ENCODE results near the gene PLGRKT. TPM values are rescaled to one million over a fixed set of nuclear protein-coding genes. Genes with fewer than 3 reads are reported as not detected.

Gene PLGRKT
- total RNA-seq, 1 experiment from 2014 or later: 22.0 TPM

DNA sequence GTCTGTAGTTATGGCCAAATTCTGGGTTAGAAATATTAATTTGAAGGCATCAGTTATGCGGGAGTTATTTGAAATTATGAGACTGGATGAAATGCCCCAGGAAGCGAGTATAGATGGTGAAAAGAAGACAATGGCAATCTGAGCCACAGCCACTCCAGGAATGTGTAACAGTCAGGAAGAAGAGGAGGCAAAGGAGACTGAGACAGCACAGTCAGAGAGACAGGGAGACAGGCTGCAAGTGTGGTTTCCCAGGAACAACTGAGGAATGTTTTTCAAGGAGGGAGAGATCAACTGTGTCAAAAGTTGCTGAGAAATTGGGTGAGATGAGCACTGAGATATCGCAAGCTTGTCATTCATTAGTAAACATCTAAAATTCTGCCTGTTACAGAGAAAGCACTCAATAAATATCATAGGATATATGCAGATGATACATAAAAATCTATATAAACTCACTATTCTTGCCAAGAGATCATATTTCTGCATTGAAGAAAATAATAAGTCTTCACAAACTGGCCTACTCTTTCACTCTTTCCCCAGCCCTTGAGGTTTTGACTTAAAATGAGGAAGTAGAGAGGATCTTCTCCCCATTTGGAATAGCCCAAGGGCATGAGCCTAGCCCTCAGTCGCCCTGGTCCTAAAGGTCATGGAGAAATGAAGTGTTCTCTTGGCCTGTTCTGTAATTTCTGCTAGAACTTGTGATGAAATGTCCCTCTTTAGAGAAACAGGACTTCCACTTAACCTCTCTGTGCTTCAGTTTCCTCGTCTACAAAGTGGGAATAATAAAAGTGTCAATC, 49.5 kb downstream of the PLGRKT start:
- no peak for DNase-seq
- no peak overlapping the region for H3K4me2 ChIP-seq
- no peak overlapping the region for H3K27ac ChIP-seq
- POLR2A ChIA-PET (ENCODE audit: unreplicated experiment): no interaction called here
- H3K4me1 ChIP-seq (replicated peaks; ENCODE audit: insufficient read depth): no peaks in the 10 kb centered on the region
- no peaks in the 10 kb centered on the region for H3K9me3 ChIP-seq (ENCODE audit: insufficient read depth, low read depth)
- no peak for TF ChIP-seq EZH2 (IDR thresholded peaks at IDR 0.05; ENCODE audit: low read depth)
- TF ChIP-seq, protein P1, sequence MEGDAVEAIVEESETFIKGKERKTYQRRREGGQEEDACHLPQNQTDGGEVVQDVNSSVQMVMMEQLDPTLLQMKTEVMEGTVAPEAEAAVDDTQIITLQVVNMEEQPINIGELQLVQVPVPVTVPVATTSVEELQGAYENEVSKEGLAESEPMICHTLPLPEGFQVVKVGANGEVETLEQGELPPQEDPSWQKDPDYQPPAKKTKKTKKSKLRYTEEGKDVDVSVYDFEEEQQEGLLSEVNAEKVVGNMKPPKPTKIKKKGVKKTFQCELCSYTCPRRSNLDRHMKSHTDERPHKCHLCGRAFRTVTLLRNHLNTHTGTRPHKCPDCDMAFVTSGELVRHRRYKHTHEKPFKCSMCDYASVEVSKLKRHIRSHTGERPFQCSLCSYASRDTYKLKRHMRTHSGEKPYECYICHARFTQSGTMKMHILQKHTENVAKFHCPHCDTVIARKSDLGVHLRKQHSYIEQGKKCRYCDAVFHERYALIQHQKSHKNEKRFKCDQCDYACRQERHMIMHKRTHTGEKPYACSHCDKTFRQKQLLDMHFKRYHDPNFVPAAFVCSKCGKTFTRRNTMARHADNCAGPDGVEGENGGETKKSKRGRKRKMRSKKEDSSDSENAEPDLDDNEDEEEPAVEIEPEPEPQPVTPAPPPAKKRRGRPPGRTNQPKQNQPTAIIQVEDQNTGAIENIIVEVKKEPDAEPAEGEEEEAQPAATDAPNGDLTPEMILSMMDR (conservative IDR thresholded peaks at IDR 0.05): no peak
- no peaks in the 10 kb centered on the region for H3F3A ChIP-seq (ENCODE audit: insufficient read depth, low read depth)
- H3K27me3 ChIP-seq (ENCODE audit: insufficient read depth, low read depth): no peaks in the 10 kb centered on the region
- H2AFZ ChIP-seq: no peak overlapping the region
- intact Hi-C loops (cut with micrococcal nuclease; ENCODE audit: unreplicated experiment): no loop called here
- no peak overlapping the region for H3K4me3 ChIP-seq
- H3K36me3 ChIP-seq (ENCODE audit: low read depth): no peaks in the 10 kb centered on the region
- CTCF ChIA-PET: no interaction called here
- no peaks in the 10 kb centered on the region for H3K79me2 ChIP-seq (ENCODE audit: low read depth)
- H3K9me2 ChIP-seq (ENCODE audit: insufficient read depth): no peaks in the 10 kb centered on the region
- no peaks in the 10 kb centered on the region for H4K20me1 ChIP-seq (ENCODE audit: insufficient read depth)
- BruUV-seq (replicated peaks): no TSS peak

DNA sequence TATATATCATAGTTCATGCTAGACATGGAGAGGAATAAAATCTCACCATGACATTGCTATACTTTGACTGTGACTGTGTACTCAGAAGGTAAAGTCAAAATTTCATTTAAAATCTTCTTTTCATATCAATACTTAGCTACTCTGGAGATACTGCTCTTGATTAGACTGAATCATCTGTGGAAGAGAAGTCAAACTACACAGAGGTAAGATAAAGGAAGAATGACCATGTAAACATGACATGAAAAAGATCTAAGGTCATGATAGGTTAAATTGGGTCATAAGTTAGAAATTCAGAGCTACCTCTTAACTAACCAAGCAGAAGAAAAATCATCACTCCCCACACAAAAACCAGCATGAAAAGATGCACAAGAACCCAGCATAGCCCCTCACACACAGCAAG, 53.3 kb downstream of the PLGRKT start:
- Histone ChIP-seq H3K27ac (no peak overlapping the region), H3K79me2 (ENCODE audit: low read depth) (no peaks in the 10 kb centered on the region), H3K36me3 (ENCODE audit: low read depth) (no peaks in the 10 kb centered on the region), H2AFZ (no peak overlapping the region), H3K4me3 (no peak overlapping the region), H3K9me3 (ENCODE audit: insufficient read depth, low read depth) (no peaks in the 10 kb centered on the region), H3F3A (ENCODE audit: insufficient read depth, low read depth) (no peaks in the 10 kb centered on the region), H3K9me2 (ENCODE audit: insufficient read depth) (no peaks in the 10 kb centered on the region), H3K4me2 (no peak overlapping the region), H3K27me3 (ENCODE audit: insufficient read depth, low read depth) (no peaks in the 10 kb centered on the region), H3K4me1 (replicated peaks; ENCODE audit: insufficient read depth) (no peaks in the 10 kb centered on the region), H4K20me1 (ENCODE audit: insufficient read depth) (no peaks in the 10 kb centered on the region)
- ChIA-PET POLR2A (ENCODE audit: unreplicated experiment) (no interaction called here), CTCF (no interaction called here)
- no peak for DNase-seq
- intact Hi-C loops (cut with micrococcal nuclease; ENCODE audit: unreplicated experiment): no loop called here
- BruUV-seq (replicated peaks): no TSS peak
- TF ChIP-seq EZH2 (IDR thresholded peaks at IDR 0.05; ENCODE audit: low read depth): no peak
- TF ChIP-seq, protein P1 (conservative IDR thresholded peaks at IDR 0.05): no peak

- Histone ChIP-seq H3K4me1 (replicated peaks; ENCODE audit: insufficient read depth) (no peaks in the 10 kb centered on the region), H3K9me3 (ENCODE audit: insufficient read depth, low read depth) (no peaks in the 10 kb centered on the region), H3K27me3 (ENCODE audit: insufficient read depth, low read depth) (no peaks in the 10 kb centered on the region), H3K27ac (no peak overlapping the region), H3K36me3 (ENCODE audit: low read depth) (no peaks in the 10 kb centered on the region), H4K20me1 (ENCODE audit: insufficient read depth) (no peaks in the 10 kb centered on the region), H2AFZ (no peak overlapping the region), H3F3A (ENCODE audit: insufficient read depth, low read depth) (no peaks in the 10 kb centered on the region), H3K4me2 (no peak overlapping the region), H3K9me2 (ENCODE audit: insufficient read depth) (no peaks in the 10 kb centered on the region), H3K4me3 (no peak overlapping the region), H3K79me2 (ENCODE audit: low read depth) (no peaks in the 10 kb centered on the region)
- no peak for DNase-seq
- TF ChIP-seq, protein P1 (conservative IDR thresholded peaks at IDR 0.05): no peak
- TF ChIP-seq EZH2 (IDR thresholded peaks at IDR 0.05; ENCODE audit: low read depth): no peak
- POLR2A ChIA-PET (ENCODE audit: unreplicated experiment): no interaction called here
- CTCF ChIA-PET: no interaction called here
- BruUV-seq (replicated peaks): no TSS peak
- intact Hi-C loops (cut with micrococcal nuclease; ENCODE audit: unreplicated experiment): no loop called here
These were observed 55.2 kb downstream of the PLGRKT start for GRCh38 chr9:5382479-5382878.

Measured in PC-9 (cell line).